Mesendoderm (in vitro differentiated cells): ENCODE measurements around the gene PAWR.

ENCODE experiments used
- DNase-seq: peaks from one replicate; pipeline ENCODE4 v3.0.0; 2013
- H2AK5ac ChIP-seq: 2 replicates; pipeline ENCODE4 v1.6.1; 2013; ENCODE audit warnings: low read length, inconsistent platforms
- H2BK120ac ChIP-seq: 2 replicates; pipeline ENCODE4 v1.6.1; 2013; ENCODE audit warnings: low read depth, mild to moderate bottlenecking, low read length, moderate library complexity, mixed read lengths
- H2BK15ac ChIP-seq: replicated peaks from 2 replicates; pipeline ENCODE4 v1.6.1; 2013; ENCODE audit warnings: low read depth, mild to moderate bottlenecking, moderate library complexity
- H2BK5ac ChIP-seq: 2 replicates; pipeline ENCODE4 v1.6.1; 2013; ENCODE audit warnings: low read length, inconsistent platforms
- H3K18ac ChIP-seq: 2 replicates; pipeline ENCODE4 v1.6.1; 2013; ENCODE audit warnings: mild to moderate bottlenecking, low read length, mixed read lengths
- H3K23ac ChIP-seq: one replicate; pipeline ENCODE4 v1.6.1; 2013; ENCODE audit warnings: low read length
- H3K27ac ChIP-seq: 2 replicates; pipeline ENCODE4 v1.5.1; 2013; ENCODE audit warnings: low read depth, mild to moderate bottlenecking, inconsistent platforms, low read length, moderate library complexity
- H3K27me3 ChIP-seq: 2 replicates; pipeline ENCODE4 v1.6.1; 2013; ENCODE audit warnings: low read length, control low read depth, mild to moderate bottlenecking, inconsistent platforms; ENCODE audit not compliant: insufficient read depth, poor library complexity
- H3K36me3 ChIP-seq: 2 replicates; pipeline ENCODE4 v1.6.1; 2013; ENCODE audit warnings: low read length, inconsistent platforms; ENCODE audit not compliant: control insufficient read depth, insufficient read depth
- H3K4ac ChIP-seq: one replicate; pipeline ENCODE4 v1.6.1; 2013; ENCODE audit warnings: low read depth, mild to moderate bottlenecking, low read length, moderate library complexity
- H3K4me1 ChIP-seq: 2 replicates; pipeline ENCODE4 v1.6.1; 2013; ENCODE audit warnings: low read depth, low read length, inconsistent platforms; ENCODE audit not compliant: control insufficient read depth
- H3K4me2 ChIP-seq: 2 replicates; pipeline ENCODE4 v1.6.1; 2013; ENCODE audit warnings: low read length
- H3K4me3 ChIP-seq: 2 replicates; pipeline ENCODE4 v1.5.1; 2013; ENCODE audit warnings: mild to moderate bottlenecking, low read length
- H3K56ac ChIP-seq: one replicate; pipeline ENCODE4 v1.6.1; 2013; ENCODE audit warnings: low read length
- H3K79me1 ChIP-seq: 2 replicates; pipeline ENCODE4 v1.6.1; 2013; ENCODE audit warnings: low read length, inconsistent platforms
- H3K79me2 ChIP-seq: 2 replicates; pipeline ENCODE4 v1.6.1; 2013; ENCODE audit warnings: mild to moderate bottlenecking, low read length; ENCODE audit not compliant: control insufficient read depth, insufficient read depth
- H3K9ac ChIP-seq: 2 replicates; pipeline ENCODE4 v1.6.1; 2013; ENCODE audit warnings: low read length, inconsistent platforms
- H4K5ac ChIP-seq: one replicate; pipeline ENCODE4 v1.6.1; 2013; ENCODE audit warnings: low read length
- H4K8ac ChIP-seq: one replicate; pipeline ENCODE4 v1.6.1; 2013; ENCODE audit warnings: low read depth, mild to moderate bottlenecking, control low read depth, low read length, moderate library complexity
- WGBS: extraction: QIAGEN DNeasy Blood & Tissue Kit; methylation state at CpG from one replicate; pipeline ENCODE4 v1.1.7; 2013; ENCODE audit warnings: low lambda C conversion rate, missing lambda C conversion rate; ENCODE audit not compliant: insufficient coverage; ENCODE audit errors: extremely low coverage; 5-methylcytosine and 5-hydroxymethylcytosine counted together

The PAWR gene

GRCh38 chr12:79662046-79662811, 28.5 kb downstream of the PAWR start:
- Histone ChIP-seq H3K27ac (no peak overlapping the region), H4K5ac (no peak overlapping the region), H3K23ac (no peak overlapping the region), H3K4ac (no peak overlapping the region), H3K4me3 (no peak overlapping the region), H3K27me3 (no peaks in the 10 kb centered on the region), H3K4me1 (no peaks in the 10 kb centered on the region), H3K36me3 (no peaks in the 10 kb centered on the region), H4K8ac (no peak overlapping the region), H3K18ac (no peak overlapping the region), H2BK5ac (no peak overlapping the region), H3K4me2 (no peak overlapping the region), H3K79me2 (peaks cover 47% of the 10 kb centered on the region), H3K56ac (no peak overlapping the region), H3K79me1 (peaks cover 2% of the 10 kb centered on the region), H2BK120ac (no peak overlapping the region), H2AK5ac (no peak overlapping the region), H3K9ac (no peak overlapping the region), H2BK15ac (no peak overlapping the region)
- no CpG with 5 or more reads among the region's 1 CpG for WGBS
- peak; percentile 52 for DNase-seq

DNA sequence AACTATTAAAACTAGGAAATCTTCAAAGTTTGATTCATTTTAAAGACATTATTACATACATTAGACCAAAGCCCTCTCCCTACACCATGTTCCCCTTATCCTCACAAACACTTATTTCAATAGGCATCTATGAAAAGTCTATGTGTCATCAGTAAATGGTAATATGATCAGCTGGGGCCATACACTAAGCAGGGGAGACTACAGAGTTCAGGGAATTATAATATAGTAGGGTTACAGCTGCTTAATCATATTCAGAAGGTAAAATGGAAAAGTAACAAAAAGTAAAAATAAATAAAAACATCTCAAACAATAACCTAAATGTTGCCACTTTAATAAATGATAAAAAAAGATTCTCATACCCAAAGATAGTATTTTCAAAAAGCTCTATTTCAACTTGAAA, 29.1 kb downstream of the PAWR start:
- Histone ChIP-seq H2BK15ac (no peak overlapping the region), H3K4me1 (no peaks in the 10 kb centered on the region), H3K4ac (no peak overlapping the region), H3K9ac (no peak overlapping the region), H3K18ac (no peak overlapping the region), H3K79me1 (peaks cover 3% of the 10 kb centered on the region), H2BK120ac (no peak overlapping the region), H3K27ac (no peak overlapping the region), H3K56ac (no peak overlapping the region), H4K5ac (no peak overlapping the region), H2BK5ac (no peak overlapping the region), H3K27me3 (no peaks in the 10 kb centered on the region), H3K4me3 (no peak overlapping the region), H2AK5ac (no peak overlapping the region), H3K79me2 (peaks cover 48% of the 10 kb centered on the region), H3K4me2 (no peak overlapping the region), H3K23ac (no peak overlapping the region), H4K8ac (no peak overlapping the region), H3K36me3 (no peaks in the 10 kb centered on the region)
- DNase-seq: no peak

DNA sequence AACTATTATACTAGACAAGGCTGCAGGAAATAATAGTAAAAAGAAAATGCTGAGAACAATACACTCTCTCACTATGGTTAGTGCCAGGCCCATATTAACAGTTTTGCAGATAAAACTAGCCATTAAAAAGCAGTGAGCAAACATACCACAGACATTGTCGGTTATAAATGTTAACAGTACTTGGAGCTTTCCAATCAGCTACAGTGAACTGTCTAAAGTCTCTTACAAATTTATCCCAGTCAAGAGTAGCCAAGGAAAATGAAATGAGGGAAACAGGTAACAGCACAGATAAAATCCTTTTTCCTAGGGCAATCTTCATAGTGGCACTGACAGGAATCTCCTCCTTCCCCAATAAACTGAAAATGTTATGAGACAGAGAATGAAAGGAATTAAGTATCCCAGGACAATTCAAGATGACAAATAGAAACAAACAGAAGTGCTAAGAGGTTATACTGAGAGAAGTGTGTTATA, 30.8 kb downstream of the PAWR start:
- no CpG with 5 or more reads among the region's 1 CpG for WGBS
- Histone ChIP-seq H3K18ac (no peak overlapping the region), H3K27ac (no peak overlapping the region), H3K4me3 (no peak overlapping the region), H3K4ac (no peak overlapping the region), H3K56ac (no peak overlapping the region), H3K9ac (no peak overlapping the region), H3K79me1 (peaks cover 3% of the 10 kb centered on the region), H4K8ac (no peak overlapping the region), H2BK15ac (no peak overlapping the region), H3K4me2 (no peak overlapping the region), H3K36me3 (no peaks in the 10 kb centered on the region), H3K4me1 (no peaks in the 10 kb centered on the region), H2BK5ac (no peak overlapping the region), H2AK5ac (no peak overlapping the region), H3K79me2 (peaks cover 56% of the 10 kb centered on the region), H2BK120ac (no peak overlapping the region), H3K27me3 (no peaks in the 10 kb centered on the region), H4K5ac (no peak overlapping the region), H3K23ac (no peak overlapping the region)
- no peak for DNase-seq

GRCh38 chr12:79658221-79658620, 32.5 kb downstream of the PAWR start:
- H2BK5ac ChIP-seq: no peak overlapping the region
- no peak overlapping the region for H4K8ac ChIP-seq
- no peak overlapping the region for H2BK120ac ChIP-seq
- H3K56ac ChIP-seq: no peak overlapping the region
- no peak overlapping the region for H2BK15ac ChIP-seq
- H3K18ac ChIP-seq: no peak overlapping the region
- no peak overlapping the region for H2AK5ac ChIP-seq
- no peak overlapping the region for H3K23ac ChIP-seq
- no peak overlapping the region for H3K4me2 ChIP-seq
- peaks cover 3% of the 10 kb centered on the region for H3K79me1 ChIP-seq
- H3K79me2 ChIP-seq: peaks cover 59% of the 10 kb centered on the region
- no peaks in the 10 kb centered on the region for H3K4me1 ChIP-seq
- no peak overlapping the region for H4K5ac ChIP-seq
- H3K27ac ChIP-seq: no peak overlapping the region
- H3K9ac ChIP-seq: no peak overlapping the region
- H3K4me3 ChIP-seq: no peak overlapping the region
- no peak for DNase-seq
- H3K36me3 ChIP-seq: no peaks in the 10 kb centered on the region
- WGBS: no CpG with 5 or more reads among the region's 1 CpG
- H3K27me3 ChIP-seq: no peaks in the 10 kb centered on the region
- no peak overlapping the region for H3K4ac ChIP-seq

- no peaks in the 10 kb centered on the region for H3K36me3 ChIP-seq
- no peak overlapping the region for H2BK15ac ChIP-seq
- H3K23ac ChIP-seq: no peak overlapping the region
- no peak overlapping the region for H3K27ac ChIP-seq
- no peak overlapping the region for H2BK120ac ChIP-seq
- no CpG with 5 or more reads among the region's 7 CpGs for WGBS
- no peak overlapping the region for H3K4me2 ChIP-seq
- H3K4ac ChIP-seq: no peak overlapping the region
- no peak overlapping the region for H2BK5ac ChIP-seq
- no peak overlapping the region for H3K9ac ChIP-seq
- H3K79me2 ChIP-seq: peaks cover 56% of the 10 kb centered on the region
- no peak for DNase-seq
- H3K27me3 ChIP-seq: no peaks in the 10 kb centered on the region
- no peaks in the 10 kb centered on the region for H3K4me1 ChIP-seq
- no peak overlapping the region for H3K18ac ChIP-seq
- no peak overlapping the region for H4K5ac ChIP-seq
- H4K8ac ChIP-seq: no peak overlapping the region
- no peak overlapping the region for H2AK5ac ChIP-seq
- no peak overlapping the region for H3K4me3 ChIP-seq
- no peak overlapping the region for H3K56ac ChIP-seq
- H3K79me1 ChIP-seq: peaks cover 3% of the 10 kb centered on the region
Observed at GRCh38 chr12:79657136-79657535, 33.6 kb downstream of the PAWR start.

DNA sequence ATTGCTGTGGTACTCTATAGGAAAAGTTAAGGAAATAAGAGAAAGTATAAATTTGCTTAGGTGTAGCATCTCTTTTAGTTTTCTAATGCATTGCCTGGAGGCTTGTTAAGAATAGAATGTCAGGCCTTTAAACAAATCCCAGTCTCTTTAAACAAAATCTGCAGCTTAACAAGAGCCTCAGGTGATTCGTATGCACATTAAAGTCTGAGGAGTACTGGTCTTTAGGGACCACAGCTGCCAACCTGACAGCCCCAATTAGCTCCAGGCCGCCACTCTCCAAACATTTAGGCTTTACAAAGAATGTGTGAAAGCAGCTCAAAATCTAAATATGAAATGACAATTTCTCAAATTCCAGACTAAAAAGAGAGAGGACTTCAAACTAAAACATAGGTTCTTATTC, 35.7 kb downstream of the PAWR start:
- Histone ChIP-seq H3K27ac (no peak overlapping the region), H3K23ac (no peak overlapping the region), H3K4me1 (no peaks in the 10 kb centered on the region), H3K4me3 (no peak overlapping the region), H3K79me2 (peaks cover 62% of the 10 kb centered on the region), H3K4ac (no peak overlapping the region), H3K4me2 (no peak overlapping the region), H2BK15ac (no peak overlapping the region), H2BK120ac (no peak overlapping the region), H2BK5ac (no peak overlapping the region), H4K5ac (no peak overlapping the region), H3K9ac (no peak overlapping the region), H3K36me3 (no peaks in the 10 kb centered on the region), H4K8ac (no peak overlapping the region), H3K27me3 (no peaks in the 10 kb centered on the region), H3K56ac (no peak overlapping the region), H3K79me1 (peaks cover 3% of the 10 kb centered on the region), H3K18ac (no peak overlapping the region), H2AK5ac (no peak overlapping the region)
- peak; percentile 67 for DNase-seq
- WGBS: no CpG with 5 or more reads among the region's 2 CpGs
